Activated effector memory CD4-positive, alpha-beta T cell treated with Interleukin-2 at 50 U/mL for 16 hours (primary cell): ENCODE measurements around the gene CHST10.
A peak's percentile ranks its signal among the peaks of the same experiment; 100 is the strongest.
"Not testable (repeated sequence)": the region's sequence is repeated elsewhere in the genome, so short reads cannot be mapped to it uniquely, and the experiment has no call there.

Source experiments
- DNase-seq: peaks from one replicate; pipeline ENCODE4 v3.0.0-alpha.2; 2020

Gene CHST10

GRCh38 chr2:100391735-100392515, 25.5 kb downstream of the CHST10 start:
- DNase-seq: no peak

DNA sequence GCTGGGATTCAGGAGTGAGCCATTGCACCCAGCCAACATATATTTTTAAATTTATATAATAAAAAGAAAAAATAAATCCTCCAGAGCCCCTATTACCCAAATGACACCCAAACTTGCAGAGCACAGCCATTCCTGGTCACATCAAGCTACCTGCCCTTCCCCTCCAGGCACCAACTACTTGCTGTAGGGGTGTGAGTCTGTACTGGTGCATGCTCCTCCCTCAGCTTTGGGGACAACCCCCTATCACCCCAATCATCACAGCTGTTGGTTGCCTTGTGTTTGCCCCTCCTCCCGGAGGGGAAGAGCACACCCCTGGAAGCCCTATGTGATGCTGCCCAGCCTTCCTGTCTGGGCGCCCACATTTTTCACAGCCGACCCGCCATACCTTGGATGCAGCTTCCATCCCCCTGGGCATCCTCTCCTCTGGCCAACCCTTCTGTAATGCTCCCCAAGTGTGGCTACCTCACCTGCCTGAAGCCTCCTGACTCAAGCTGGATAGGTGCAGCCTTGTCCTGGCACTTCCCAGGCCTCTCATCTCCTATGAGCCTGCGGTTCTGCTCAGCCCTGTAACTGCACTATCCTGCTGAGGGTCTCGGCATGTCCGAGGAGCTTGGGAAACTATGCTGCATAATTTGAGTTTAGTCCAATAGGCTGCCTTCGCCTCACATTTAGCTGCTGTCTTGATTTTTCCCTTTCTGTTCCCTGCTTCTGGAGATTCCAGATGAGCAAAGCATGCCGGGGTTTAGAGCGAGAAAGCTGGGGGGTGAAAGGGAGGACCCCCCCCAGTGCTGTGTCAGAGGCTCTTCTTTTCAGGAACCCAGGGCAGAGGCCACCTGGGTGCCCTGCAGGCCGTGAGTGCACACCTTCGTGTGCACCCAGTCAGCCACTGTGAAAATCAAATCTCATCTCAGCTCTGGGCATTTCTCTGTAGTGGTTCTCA, 27.2 kb downstream of the CHST10 start:
- DNase-seq: no peak

DNA sequence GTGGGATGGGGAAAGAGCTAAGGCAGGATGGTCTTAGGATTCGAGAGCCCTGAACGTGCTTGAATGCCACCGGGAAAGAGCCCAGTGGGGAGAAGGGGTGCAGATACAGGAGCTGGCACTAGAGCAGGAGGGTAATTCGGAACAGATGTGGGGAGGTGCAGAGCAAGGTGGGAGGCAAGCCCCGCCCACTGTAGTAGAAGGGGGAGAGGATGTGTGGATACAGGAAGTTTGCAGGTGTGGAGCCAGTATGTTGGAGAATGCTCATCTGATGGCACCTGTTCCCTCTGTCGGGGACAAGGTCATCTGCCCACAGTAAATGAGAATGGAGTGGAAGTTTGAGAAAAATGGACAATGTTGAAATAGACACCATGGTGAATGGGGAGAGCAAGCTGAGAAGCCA, 28.8 kb downstream of the CHST10 start:
- no peak for DNase-seq

DNA sequence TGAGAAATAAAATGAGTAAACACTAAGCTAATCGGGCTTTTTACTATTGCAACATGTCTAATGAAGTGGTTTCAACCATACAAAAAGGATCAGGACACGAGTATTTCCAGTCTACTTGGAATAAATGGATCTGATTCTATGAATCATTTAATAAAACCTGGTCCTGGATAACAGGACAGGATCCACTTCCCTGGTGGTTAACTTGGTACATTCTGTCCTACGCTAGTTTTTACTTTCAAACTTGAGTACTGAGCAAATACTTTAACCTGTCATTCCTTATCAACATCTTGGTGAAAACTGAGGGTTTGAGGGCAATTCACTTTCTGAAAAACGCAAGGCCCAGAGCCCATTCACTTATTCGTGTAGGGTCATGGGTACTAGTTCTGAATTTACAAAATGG, 33.5 kb downstream of the CHST10 start:
- no peak for DNase-seq

DNA sequence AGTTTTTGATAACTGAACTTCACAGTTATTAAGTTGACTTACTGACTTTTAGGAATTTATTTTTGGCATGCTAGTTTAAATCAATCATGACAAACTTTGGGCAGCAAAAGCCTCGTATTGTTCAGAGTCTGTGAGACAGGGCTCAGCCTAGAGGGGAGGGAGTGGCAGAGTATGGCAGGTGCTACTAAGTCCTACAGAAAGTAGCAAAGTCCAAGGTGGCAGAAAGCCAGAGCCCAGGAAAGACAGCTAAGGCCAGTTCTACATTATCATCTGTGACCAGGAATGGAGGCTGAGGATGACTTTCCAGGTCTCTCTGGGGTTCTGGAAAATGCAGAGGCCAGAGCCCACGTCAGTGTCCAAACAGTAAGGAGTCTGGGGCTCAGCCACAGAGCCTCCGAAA, 34.2 kb downstream of the CHST10 start:
- no peak for DNase-seq

DNA sequence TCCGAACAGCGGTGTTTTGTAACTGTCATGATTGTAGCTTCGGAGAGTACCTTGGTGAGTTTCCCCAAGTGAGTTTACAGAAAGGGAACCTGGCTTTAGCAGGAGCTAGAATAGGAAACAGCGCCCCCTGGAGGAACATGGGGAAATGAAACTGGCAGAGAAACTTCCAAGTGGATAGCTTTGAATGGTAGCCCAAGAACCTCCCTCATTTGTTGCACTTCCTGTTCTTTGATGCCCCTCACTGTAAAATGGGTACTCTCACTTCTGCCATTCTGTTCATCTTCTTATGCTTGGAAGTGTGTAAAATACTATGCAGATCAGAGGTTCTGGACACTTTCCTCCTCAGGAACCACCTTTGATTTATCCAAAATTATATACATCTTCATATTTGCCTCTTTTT, 36.2 kb downstream of the CHST10 start:
- DNase-seq: peak; percentile 35

DNA sequence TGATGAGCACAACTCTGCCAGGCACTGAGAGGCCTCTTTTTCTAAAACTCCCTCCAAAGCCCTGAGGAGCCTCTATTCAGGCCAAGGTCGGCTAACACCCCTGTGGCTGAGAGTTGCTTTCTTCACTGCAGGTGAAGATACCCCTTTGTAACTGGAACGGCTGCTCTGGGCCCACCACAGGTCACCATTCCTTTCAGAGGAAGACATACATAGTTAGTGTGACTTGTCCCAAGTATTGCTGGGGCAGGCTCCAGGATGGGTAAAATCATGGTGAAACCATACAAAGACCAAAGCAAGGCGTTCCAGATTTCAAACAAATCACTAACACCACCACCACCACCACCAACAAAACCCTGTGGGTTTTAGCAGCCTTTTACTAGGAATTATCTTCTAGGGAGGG, 36.8 kb downstream of the CHST10 start:
- DNase-seq: no peak

- DNase-seq: no peak
Measured at GRCh38 chr2:100376836-100377235, 40.6 kb downstream of the CHST10 start.

DNA sequence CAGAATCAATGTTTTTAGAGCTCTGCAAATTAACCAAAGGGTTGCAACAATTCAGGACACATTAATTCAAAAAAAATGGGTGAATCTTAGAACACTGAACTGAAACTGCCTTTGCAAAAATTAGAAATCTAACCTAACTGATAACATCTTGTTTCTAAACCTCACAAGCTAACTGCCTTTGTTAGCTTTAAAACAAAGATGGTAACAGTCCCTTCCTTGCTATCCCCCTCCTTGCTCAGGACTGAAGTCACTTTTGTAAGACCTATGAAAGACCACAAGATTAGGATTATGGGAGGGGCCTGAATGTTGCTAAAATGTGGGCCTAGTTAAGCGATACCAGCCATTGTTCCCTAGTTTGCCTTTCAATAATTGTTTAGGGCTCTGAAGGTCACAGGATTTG, 50.3 kb downstream of the CHST10 start:
- DNase-seq: no peak

DNA sequence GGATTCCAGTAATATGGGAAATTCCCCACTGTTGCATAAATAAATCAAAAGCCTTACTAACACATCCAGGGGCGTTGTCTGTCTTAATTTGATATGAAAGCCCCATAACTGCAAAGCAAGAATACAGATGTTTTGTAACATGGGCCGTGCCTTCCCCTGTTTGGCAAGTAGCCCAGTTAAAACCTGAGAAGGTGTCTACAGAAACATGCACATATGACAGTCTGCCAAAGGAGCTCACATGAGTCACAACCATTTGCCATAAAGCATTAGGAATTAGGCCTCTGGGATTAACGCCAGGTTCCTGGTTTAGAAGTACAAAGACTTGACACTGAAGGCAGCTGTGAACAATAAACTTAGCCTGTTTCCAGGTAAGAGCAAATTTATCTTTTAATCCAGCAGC, 52.0 kb downstream of the CHST10 start:
- DNase-seq: no peak

DNA sequence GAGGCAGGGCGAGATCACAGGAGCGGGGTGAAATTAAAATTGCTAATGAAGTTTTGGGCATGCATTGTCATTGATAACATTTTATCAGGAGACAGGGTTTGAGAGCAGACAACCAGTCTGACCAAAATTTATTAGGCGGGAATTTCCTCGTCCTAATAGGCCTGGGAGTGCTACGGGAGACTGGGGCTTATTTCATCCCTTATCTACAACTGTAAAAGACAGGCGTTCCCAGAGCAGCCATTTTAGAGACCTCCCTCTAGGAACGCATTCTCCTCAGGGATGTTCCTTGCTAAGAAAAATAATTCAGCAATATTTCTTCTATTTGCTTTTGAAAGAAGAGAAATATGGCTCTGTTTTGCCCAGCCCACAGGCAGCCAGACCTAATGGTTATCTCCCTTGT, 55.2 kb downstream of the CHST10 start:
- DNase-seq: not testable (repeated sequence)

DNA sequence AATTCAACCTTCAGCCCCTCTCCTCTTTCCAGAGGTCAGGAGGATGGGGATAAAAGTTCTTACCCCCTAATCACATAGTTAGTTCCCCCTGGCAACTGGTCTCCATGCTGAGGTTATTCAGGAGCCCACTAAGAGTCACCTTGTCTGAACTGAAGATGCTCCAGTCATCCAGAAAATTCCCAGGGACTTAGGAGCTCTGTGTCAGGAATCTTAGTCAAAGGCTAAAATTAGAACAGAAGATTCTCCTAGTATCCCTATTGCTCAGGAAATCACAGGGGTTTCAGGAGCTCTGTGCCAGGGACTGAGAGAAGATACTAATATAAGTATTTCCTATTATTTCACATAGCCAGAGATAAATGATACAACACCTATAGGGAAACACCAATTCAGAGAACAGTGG, 57.9 kb downstream of the CHST10 start:
- no peak for DNase-seq

DNA sequence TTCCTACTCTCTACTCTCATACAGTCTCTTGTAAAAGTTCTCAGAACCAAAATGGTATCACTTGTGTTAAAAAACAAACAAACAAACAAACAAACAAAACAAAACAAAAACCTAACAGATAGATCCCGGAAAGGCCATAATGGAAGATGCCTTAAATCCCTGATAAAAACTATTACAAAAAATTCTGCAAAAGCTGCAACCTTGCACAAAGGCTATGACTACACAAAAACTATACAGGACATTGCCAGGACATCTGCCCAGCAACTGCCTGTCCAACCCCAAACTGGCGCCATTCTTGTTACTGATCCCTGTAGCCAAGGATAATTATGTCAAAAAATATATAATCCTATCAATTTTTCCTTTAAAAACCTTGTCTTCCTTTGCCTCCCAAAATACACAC, 58.9 kb downstream of the CHST10 start:
- DNase-seq: no peak

- no peak for DNase-seq
Measured at GRCh38 chr2:100352521-100352920, 64.9 kb downstream of the CHST10 start.

GRCh38 chr2:100350661-100351185, 66.7 kb downstream of the CHST10 start:
- DNase-seq: no peak

DNA sequence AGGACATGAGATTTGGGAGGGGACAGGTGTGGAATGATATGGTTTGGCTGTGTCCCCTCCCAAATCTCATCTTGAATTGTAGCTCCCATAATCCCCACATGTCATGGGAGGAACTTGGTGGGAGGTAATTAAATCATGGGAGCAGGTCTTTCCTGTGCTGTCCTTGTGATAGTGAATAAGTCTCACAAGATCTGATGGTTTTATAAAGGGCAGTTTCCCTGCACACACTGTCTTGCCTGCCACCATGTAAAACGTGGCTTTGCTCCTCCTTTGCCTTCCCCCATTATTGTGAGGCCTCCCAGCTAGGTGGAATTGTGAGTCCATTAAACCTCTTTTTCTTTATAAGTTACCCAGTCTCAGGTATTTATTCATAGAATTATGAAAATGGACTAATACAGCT, 72.3 kb downstream of the CHST10 start:
- not testable (repeated sequence) for DNase-seq

DNA sequence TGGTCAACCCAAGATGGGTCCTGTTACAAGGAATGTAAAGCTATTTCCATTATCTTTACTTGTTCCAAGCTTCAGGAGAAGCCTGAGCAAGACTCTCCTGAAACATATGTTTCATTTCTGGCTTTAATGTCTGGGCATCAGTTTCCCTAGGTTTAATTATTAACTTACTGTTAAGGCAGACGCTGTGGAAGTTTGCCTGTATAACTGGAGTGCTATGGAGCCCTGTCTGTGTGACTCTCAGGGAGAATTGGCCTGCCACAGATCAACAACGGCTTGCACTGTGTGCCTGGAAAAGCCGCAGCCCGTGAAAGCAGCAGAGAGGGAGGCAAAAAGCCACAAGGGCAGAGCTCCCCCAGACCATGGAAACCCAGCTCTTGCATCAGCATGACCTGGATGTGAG, 73.0 kb downstream of the CHST10 start:
- no peak for DNase-seq

- DNase-seq: not testable (repeated sequence)
Measured at GRCh38 chr2:100342466-100342865, 75.0 kb downstream of the CHST10 start.
